ENCODE measurements around the gene CNPY1. TPM values are rescaled to one million over a fixed set of nuclear protein-coding genes. Genes with fewer than 3 reads are reported as not detected.

The CNPY1 gene
- total RNA-seq, 1 experiment from 2014 or later, result not detected

GRCh38 chr7:155488483-155489127, 57.8 kb downstream of the CNPY1 start:
- H3K4me3 Mint-ChIP-seq, result no peak overlapping the region; a peak in 1 of 5 replicates
- H3K4me1 Mint-ChIP-seq, result peaks cover 24 to 27% of the 10 kb centered on the region in 2 experiments
- H4K5ac ChIP-seq (ENCODE audit: insufficient read length, low read depth, low read length), result no peak overlapping the region

More at GRCh38 chr7:155488483-155489127, 57.8 kb downstream of the CNPY1 start:
- H3K56ac ChIP-seq (ENCODE audit: insufficient read length, low read depth, low read length), result no peak overlapping the region
- H2BK20ac ChIP-seq (ENCODE audit: low read depth, low read length, poor library complexity, severe bottlenecking), result no peak overlapping the region
- H4K20me1 ChIP-seq (ENCODE audit: control insufficient read depth, insufficient read depth, insufficient read length), result no peaks in the 10 kb centered on the region
- H3K4me2 ChIP-seq (ENCODE audit: insufficient read depth, insufficient read length, low read length), result no peak overlapping the region
- H2AFZ ChIP-seq (ENCODE audit: low read length), result no peak overlapping the region
- no peak overlapping the region for H3K14ac ChIP-seq (ENCODE audit: insufficient read depth, low read length)
- no peak overlapping the region for H2BK15ac ChIP-seq (ENCODE audit: low read depth, low read length)
- Mint-ChIP-seq H3K27ac (no peak overlapping the region; a peak in 1 of 7 replicates), H3K9me3 (peaks cover 0 to 2% of the 10 kb centered on the region in 2 experiments; a peak in 3 of 5 replicates), H3K36me3 (ENCODE audit: insufficient read depth in 1 of 3, low read depth in 3 of 3) (no peaks in the 10 kb centered on the region; a peak in 1 of 7 replicates), H3K27me3 (ENCODE audit: low read depth) (peaks cover 100% of the 10 kb centered on the region)
- no peak overlapping the region for H3K18ac ChIP-seq (ENCODE audit: insufficient read length, low read depth, low read length)
- no peak overlapping the region for H2AK5ac ChIP-seq (ENCODE audit: insufficient read length, low read length)
- H3K79me2 ChIP-seq (ENCODE audit: insufficient read depth, low read length), result no peaks in the 10 kb centered on the region
- no peak overlapping the region for H4K91ac ChIP-seq (ENCODE audit: insufficient read length, low read depth, low read length)
- H3K27me3 ChIP-seq (ENCODE audit: insufficient read depth, low read length), result peaks cover 4% of the 10 kb centered on the region; the same call in 1 of the 2 replicates
- no peak overlapping the region for H3T11ph ChIP-seq (ENCODE audit: low read length)
- H3K23ac ChIP-seq (ENCODE audit: insufficient read length, low read depth, low read length), result no peak overlapping the region
- H3K9me3 ChIP-seq (ENCODE audit: control insufficient read depth, low read depth, low read length), result no peaks in the 10 kb centered on the region
- WGBS (ENCODE audit: extremely low coverage, insufficient read length, low lambda C conversion rate), result no CpG with 5 or more reads among the region's 9 CpGs
- TF ChIP-seq CTCF (conservative IDR thresholded peaks at IDR 0.05), result no peak
- no peak overlapping the region for H3K27ac ChIP-seq (ENCODE audit: insufficient read length, low read depth, low read length)
- H3K9ac ChIP-seq (ENCODE audit: extremely low read depth, insufficient read length, low read length), result no peak overlapping the region
- no peak overlapping the region for H3K4ac ChIP-seq (ENCODE audit: low read depth, low read length)
- no peak overlapping the region for H2BK12ac ChIP-seq (ENCODE audit: insufficient read length, low read depth, low read length)
- H2BK120ac ChIP-seq (ENCODE audit: low read depth, low read length, poor library complexity, severe bottlenecking), result no peak overlapping the region
- H4K8ac ChIP-seq (replicated peaks; ENCODE audit: insufficient read length, low read depth, low read length), result no peak overlapping the region
- H3K79me1 ChIP-seq (ENCODE audit: insufficient read depth, low read depth, low read length, poor library complexity, severe bottlenecking), result no peaks in the 10 kb centered on the region
- H3K23me2 ChIP-seq (ENCODE audit: insufficient read length, low read depth, low read length, poor library complexity, severe bottlenecking), result peaks cover 6% of the 10 kb centered on the region
- no peaks in the 10 kb centered on the region for H3K4me1 ChIP-seq (ENCODE audit: insufficient read depth, low read length)
- no peak for DNase-seq
- no peak overlapping the region for H2BK5ac ChIP-seq (ENCODE audit: insufficient read length, low read length)

Measured in H9 (cell line).